ENCODE results near the gene TBC1D17. TPM values are rescaled to one million over a fixed set of nuclear protein-coding genes. Genes with fewer than 3 reads are reported as not detected.

The TBC1D17 gene
- total RNA-seq, 2 donors from 2014 or later, result 33.0 to 51.4 TPM

DNA sequence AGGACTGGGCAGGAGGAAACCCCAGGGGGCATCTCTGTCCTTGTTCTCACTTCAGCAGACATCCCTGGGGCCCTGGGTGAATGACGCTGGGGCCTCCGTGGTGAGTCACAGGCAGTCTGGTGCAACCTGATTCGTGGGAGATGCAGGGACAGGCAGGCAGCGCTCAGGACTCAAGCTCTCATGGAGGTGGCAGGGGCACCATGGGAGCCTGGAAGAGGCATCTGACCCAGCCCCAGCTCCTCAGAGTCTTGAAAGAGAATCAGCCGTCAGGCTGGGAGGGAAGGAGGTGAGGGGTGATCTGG is 40.5 kb upstream of the TBC1D17 start:
- H3K4me3 ChIP-seq, result no peak overlapping the region
- peaks cover 4 to 42% of the 10 kb centered on the region in 2 donors for H3K36me3 ChIP-seq
- intact Hi-C loops (cut with DNase I), result no loop called here
- no peaks in the 10 kb centered on the region for H3K4me1 ChIP-seq (replicated peaks)
- no peak for DNase-seq (ENCODE audit: low spot score)
- no peak overlapping the region for H3K27ac ChIP-seq
- 89% methylated on average over 5 of the region's 5 CpGs for WGBS
- H3K9me3 ChIP-seq, result no peaks in the 10 kb centered on the region
- TF ChIP-seq, protein P1, sequence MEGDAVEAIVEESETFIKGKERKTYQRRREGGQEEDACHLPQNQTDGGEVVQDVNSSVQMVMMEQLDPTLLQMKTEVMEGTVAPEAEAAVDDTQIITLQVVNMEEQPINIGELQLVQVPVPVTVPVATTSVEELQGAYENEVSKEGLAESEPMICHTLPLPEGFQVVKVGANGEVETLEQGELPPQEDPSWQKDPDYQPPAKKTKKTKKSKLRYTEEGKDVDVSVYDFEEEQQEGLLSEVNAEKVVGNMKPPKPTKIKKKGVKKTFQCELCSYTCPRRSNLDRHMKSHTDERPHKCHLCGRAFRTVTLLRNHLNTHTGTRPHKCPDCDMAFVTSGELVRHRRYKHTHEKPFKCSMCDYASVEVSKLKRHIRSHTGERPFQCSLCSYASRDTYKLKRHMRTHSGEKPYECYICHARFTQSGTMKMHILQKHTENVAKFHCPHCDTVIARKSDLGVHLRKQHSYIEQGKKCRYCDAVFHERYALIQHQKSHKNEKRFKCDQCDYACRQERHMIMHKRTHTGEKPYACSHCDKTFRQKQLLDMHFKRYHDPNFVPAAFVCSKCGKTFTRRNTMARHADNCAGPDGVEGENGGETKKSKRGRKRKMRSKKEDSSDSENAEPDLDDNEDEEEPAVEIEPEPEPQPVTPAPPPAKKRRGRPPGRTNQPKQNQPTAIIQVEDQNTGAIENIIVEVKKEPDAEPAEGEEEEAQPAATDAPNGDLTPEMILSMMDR (IDR thresholded peaks at IDR 0.05), result no peak
- H3K27me3 ChIP-seq (replicated peaks; ENCODE audit: insufficient read depth), result no peaks in the 10 kb centered on the region

DNA sequence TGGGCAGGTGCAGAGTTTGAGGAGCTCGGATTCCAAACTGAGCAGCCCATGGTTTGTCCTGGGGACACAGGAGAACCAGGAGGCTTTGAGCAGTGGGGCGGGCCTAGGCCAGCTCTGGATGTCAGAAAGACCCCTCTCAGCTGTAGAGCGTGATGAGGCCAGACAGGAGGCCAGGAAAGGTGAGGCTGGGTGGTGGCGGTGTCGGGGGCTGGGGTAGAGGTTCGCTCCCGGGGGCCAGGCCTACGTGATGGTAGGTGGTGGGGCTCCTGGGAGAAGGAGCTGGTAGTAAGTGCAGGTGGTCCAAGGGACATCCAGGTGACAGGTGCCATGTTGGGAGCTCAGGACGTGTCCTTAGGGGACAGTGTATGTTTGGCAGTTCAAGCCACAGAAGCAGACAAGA is 40.1 kb upstream of the TBC1D17 start:
- Histone ChIP-seq H3K36me3 (peaks cover 4 to 39% of the 10 kb centered on the region in 2 donors), H3K4me1 (replicated peaks) (no peaks in the 10 kb centered on the region), H3K27ac (no peak overlapping the region), H3K27me3 (replicated peaks; ENCODE audit: insufficient read depth) (no peaks in the 10 kb centered on the region), H3K9me3 (no peaks in the 10 kb centered on the region), H3K4me3 (no peak overlapping the region)
- TF ChIP-seq POLR2AphosphoS5 (IDR thresholded peaks at IDR 0.05), result no peak
- TF ChIP-seq, protein P1 (IDR thresholded peaks at IDR 0.05), result no peak
- TF ChIP-seq POLR2A (IDR thresholded peaks at IDR 0.05), result no peak
- intact Hi-C loops (cut with DNase I), result no loop called here
- DNase-seq (ENCODE audit: low spot score), result no peak
- WGBS, result 94% methylated on average over 9 of the region's 9 CpGs

DNA sequence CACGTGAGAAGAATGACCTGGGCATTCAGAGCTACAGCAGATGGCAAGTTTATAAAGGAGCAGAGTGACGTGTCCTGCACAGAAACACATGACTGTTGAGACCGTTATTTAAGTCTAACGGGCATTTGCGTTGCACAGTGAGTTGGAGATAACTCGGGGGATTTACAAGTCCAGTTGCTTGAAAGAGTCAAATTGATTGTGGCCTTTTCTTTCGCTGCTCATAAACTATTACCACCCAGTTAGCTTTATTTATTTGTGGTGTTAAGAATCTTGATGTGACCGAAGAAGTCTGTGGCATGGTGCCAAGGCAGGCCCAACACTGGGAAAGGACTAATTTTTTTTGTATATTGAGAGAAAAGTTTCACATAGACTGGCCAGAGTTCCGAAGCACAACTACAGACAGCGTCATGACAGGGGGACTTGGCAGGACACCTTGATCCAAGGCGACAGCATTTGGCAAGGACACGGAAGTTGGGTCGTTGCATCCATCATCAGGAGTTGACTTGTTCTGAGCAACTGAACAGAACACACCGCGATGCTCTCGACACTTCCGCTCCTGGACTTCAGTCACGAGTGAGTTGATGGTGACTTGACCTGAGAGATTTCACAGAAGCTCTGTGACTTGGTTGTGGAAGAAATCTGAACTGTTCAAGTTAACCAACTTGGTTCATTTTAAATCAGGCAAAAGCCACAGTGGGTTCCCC is 38.5 kb upstream of the TBC1D17 start:
- no peak overlapping the region for H3K27ac ChIP-seq
- no peak for DNase-seq (ENCODE audit: low spot score)
- H3K4me1 ChIP-seq (replicated peaks), result no peaks in the 10 kb centered on the region
- H3K9me3 ChIP-seq, result no peaks in the 10 kb centered on the region
- TF ChIP-seq POLR2A (IDR thresholded peaks at IDR 0.05), result no peak
- TF ChIP-seq POLR2AphosphoS5 (IDR thresholded peaks at IDR 0.05), result no peak
- TF ChIP-seq, protein P1 (IDR thresholded peaks at IDR 0.05), result no peak
- no peaks in the 10 kb centered on the region for H3K27me3 ChIP-seq (replicated peaks; ENCODE audit: insufficient read depth)
- WGBS, result 68% methylated on average over 18 of the region's 18 CpGs
- no peak overlapping the region for H3K4me3 ChIP-seq
- H3K36me3 ChIP-seq, result peaks cover 4 to 23% of the 10 kb centered on the region in 2 donors
- intact Hi-C loops (cut with DNase I), result no loop called here

DNA sequence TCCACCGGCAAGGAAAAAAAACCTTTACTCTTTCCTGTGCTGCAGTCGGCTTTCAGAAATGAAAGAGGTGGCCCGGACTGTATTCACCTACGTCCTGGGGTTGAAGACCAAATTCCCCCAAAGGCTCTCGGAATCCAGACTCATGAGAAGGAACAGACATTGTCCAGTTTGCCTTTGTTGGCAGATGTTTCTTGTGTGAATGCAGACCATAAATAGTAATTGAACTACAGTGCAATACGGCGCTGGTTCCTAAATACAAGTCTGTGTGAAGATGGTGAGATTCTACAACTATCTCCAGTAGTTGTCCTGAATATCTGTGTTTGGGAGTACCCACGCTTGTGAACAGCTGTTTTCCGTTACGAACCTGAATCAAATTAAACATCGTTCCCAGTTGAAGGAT is 37.8 kb upstream of the TBC1D17 start:
- intact Hi-C loops (cut with DNase I), result no loop called here
- H3K4me1 ChIP-seq (replicated peaks), result no peaks in the 10 kb centered on the region
- H3K27me3 ChIP-seq (replicated peaks; ENCODE audit: insufficient read depth), result no peaks in the 10 kb centered on the region
- DNase-seq (ENCODE audit: low spot score), result no peak
- TF ChIP-seq, protein P1 (IDR thresholded peaks at IDR 0.05), result no peak
- TF ChIP-seq POLR2A (IDR thresholded peaks at IDR 0.05), result no peak
- TF ChIP-seq POLR2AphosphoS5 (IDR thresholded peaks at IDR 0.05), result no peak
- H3K4me3 ChIP-seq, result no peak overlapping the region
- WGBS, result 92% methylated on average over 11 of the region's 11 CpGs
- H3K27ac ChIP-seq, result no peak overlapping the region
- H3K36me3 ChIP-seq, result peaks cover 4 to 21% of the 10 kb centered on the region in 2 donors
- no peaks in the 10 kb centered on the region for H3K9me3 ChIP-seq

DNA sequence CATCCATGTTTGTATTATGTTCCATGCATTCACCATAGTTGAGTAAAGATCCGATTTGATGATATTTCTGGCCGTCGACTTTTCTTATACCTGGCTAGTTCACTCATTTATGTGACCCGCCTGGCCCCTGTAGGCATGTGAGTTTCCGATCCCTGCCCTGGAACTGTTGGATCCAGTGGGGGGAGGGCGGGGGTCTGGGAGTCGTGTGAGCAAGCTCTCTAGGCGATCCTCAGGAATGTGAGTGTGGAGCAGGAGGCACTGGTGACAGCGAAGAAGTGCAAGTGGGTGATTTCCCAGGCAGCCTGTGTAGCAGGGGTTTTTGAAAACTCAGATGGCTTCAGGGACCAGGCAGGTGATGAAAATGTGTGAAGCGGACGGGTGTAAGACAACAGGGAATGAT is 37.2 kb upstream of the TBC1D17 start:
- TF ChIP-seq, protein P1 (IDR thresholded peaks at IDR 0.05), result no peak
- TF ChIP-seq POLR2AphosphoS5 (IDR thresholded peaks at IDR 0.05), result no peak
- no peak for TF ChIP-seq POLR2A (IDR thresholded peaks at IDR 0.05)
- Histone ChIP-seq H3K9me3 (no peaks in the 10 kb centered on the region), H3K4me1 (replicated peaks) (no peaks in the 10 kb centered on the region), H3K4me3 (no peak overlapping the region), H3K27ac (no peak overlapping the region), H3K27me3 (replicated peaks; ENCODE audit: insufficient read depth) (no peaks in the 10 kb centered on the region), H3K36me3 (peaks cover 2 to 15% of the 10 kb centered on the region in 2 donors)
- WGBS, result 83% methylated on average over 11 of the region's 11 CpGs
- no peak for DNase-seq (ENCODE audit: low spot score)
- intact Hi-C loops (cut with DNase I), result no loop called here
